ENCODE results near the gene SKOR2.

SKOR2 gene

GRCh38 chr18:47260120-47260923, 8.9 kb upstream of the SKOR2 start:
- no peak for DNase-seq

GRCh38 chr18:47254341-47254939, 3.0 kb upstream of the SKOR2 start:
- DNase-seq, result no peak

GRCh38 chr18:47253101-47253654, 1.7 kb upstream of the SKOR2 start:
- DNase-seq, result no peak

GRCh38 chr18:47250391-47251046, 941 bp downstream of the SKOR2 start:
- DNase-seq, result no peak

GRCh38 chr18:47249314-47249981, 2.0 kb downstream of the SKOR2 start:
- DNase-seq, result no peak

GRCh38 chr18:47248604-47249313, 2.7 kb downstream of the SKOR2 start:
- DNase-seq, result no peak

- no peak for DNase-seq
These were observed 3.3 kb downstream of the SKOR2 start for GRCh38 chr18:47248115-47248603.

- DNase-seq, result no peak
These were observed 3.9 kb downstream of the SKOR2 start for GRCh38 chr18:47247416-47248114.

GRCh38 chr18:47247036-47247415, 4.4 kb downstream of the SKOR2 start:
- no peak for DNase-seq

- no peak for DNase-seq
These were observed 5.2 kb downstream of the SKOR2 start for GRCh38 chr18:47246027-47246971.

GRCh38 chr18:47244086-47244485, 7.4 kb downstream of the SKOR2 start:
- no peak for DNase-seq

GRCh38 chr18:47235096-47235495, 16.4 kb downstream of the SKOR2 start:
- no peak for DNase-seq

GRCh38 chr18:47226660-47227059, 24.8 kb downstream of the SKOR2 start:
- no peak for DNase-seq

- no peak for DNase-seq
These were observed 35.8 kb downstream of the SKOR2 start for GRCh38 chr18:47215554-47216138.

GRCh38 chr18:47209171-47209570, 42.3 kb downstream of the SKOR2 start:
- no peak for DNase-seq

- DNase-seq, result no peak
These were observed 44.4 kb downstream of the SKOR2 start for GRCh38 chr18:47206945-47207637.

- no peak for DNase-seq
These were observed 46.4 kb downstream of the SKOR2 start for GRCh38 chr18:47204908-47205522.

GRCh38 chr18:47203626-47204464, 47.6 kb downstream of the SKOR2 start:
- DNase-seq, result no peak

Data from SIG-M5 (cell line).